Stimulated activated CD4-positive, alpha-beta T cell treated with anti-CD3 and anti-CD28 coated beads, Interleukin-2, amount 100 ng/mL, for 48 hours (primary cell): Measurements from ENCODE around the gene SERPINA4.

Source experiments
- DNase-seq, 2 donors: peaks; one replicate each; pipeline ENCODE4 v3.0.0-alpha.2; 2020

Gene SERPINA4

DNA sequence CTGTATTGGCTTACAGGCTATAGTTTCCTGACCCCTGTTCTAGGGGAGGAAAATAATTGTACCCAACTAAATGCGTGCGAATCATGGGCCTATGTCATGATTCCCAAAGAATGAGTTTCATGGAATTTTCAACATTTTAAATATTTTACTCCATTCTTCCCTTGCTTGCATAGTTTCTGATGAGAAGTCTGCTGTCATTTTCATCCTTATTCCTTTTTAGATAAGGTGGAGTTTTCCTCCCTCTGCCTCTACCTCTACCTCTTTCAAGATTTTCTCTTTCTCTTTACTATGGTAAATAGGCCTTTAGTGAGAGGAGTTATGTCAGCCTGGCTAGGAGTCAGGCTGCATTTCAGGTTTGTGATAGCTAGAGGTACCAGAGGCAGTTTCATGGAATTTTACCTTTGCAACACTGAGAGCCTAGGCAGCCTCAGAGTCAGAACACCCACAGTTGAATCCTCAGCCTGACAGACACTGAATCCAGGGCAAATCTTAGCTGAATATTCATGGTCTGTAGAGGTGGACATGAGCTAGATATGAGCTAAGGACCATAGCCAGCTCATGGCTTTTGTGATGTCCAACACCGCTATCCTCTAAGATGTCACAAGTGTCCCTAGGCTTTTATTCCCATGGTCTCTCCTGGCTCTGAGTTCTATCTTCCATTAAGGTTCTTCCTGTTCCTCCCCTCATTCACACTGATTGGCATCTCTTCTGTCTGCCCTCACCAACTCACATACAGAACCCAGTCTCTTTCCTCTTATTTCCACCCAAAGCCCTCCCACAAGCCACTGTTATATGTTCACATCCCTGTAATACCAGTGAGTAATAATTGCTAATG lies 57.0 kb downstream of the SERPINA4 start:
- DNase-seq: no peak

DNA sequence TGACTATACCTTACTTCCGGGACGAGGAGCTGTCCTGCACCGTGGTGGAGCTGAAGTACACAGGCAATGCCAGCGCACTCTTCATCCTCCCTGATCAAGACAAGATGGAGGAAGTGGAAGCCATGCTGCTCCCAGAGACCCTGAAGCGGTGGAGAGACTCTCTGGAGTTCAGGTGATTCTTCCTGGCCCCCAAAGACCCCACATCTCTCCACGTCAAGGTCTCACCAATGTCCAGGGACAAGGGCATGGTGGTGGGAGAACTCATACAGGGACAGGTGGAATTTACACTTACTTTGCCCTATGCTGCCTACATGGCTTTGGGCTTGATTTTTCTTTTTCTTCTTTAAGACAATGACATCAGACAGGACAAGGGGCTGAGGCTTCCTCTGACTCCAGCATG lies 58.1 kb downstream of the SERPINA4 start:
- no peak for DNase-seq
